Endothelial cell of umbilical vein (primary cell): ENCODE measurements around the gene HIVEP3. TPM values are rescaled to one million over a fixed set of nuclear protein-coding genes. Genes with fewer than 3 reads are reported as not detected.

Experiments used
- BruUV-seq: library from RNA; stranded (reverse); fragments of 400-500 nt; replicated peaks from 2 replicates; lab custom pipeline; 2021; lab: Mats Ljungman, UMichigan
- CTCF ChIA-PET: fragments of 300-600, 350-600 bp; sonication (Branson Sonifier 250); formaldehyde crosslinking; loops from one replicate; lab custom pipeline; 2021; ENCODE audit warnings: antibody characterized with exemption, inconsistent platforms; lab: Charles Lee
- POLR2A ChIA-PET: fragments of 300-600, 350-600 bp; sonication (Branson Sonifier 250); formaldehyde crosslinking; loops from one replicate; lab custom pipeline; 2021; ENCODE audit warnings: antibody characterized with exemption, inconsistent platforms; lab: Charles Lee
- DNase-seq: peaks from one replicate; pipeline ENCODE4 v3.0.0-alpha.2; 2011; ENCODE audit warnings: low read depth, low spot score
- FAIRE-seq: peaks from 2 replicates; lab custom pipeline; 2011; peaks lifted over from hg19 to GRCh38; lab: Jason Lieb, UNC
- H2AFZ ChIP-seq: 2 replicates; pipeline ENCODE4 v1.6.0; 2012; ENCODE audit warnings: low read depth, low read length, control low read depth, inconsistent platforms
- H3K27ac ChIP-seq: 2 replicates; pipeline ENCODE4 v1.5.1; 2011; ENCODE audit warnings: low read depth, mild to moderate bottlenecking, control low read depth, low read length, moderate library complexity; ENCODE audit not compliant: insufficient read depth
- H3K27me3 ChIP-seq, 2 experiments: 2 replicates each; pipeline versions ENCODE4 v1.6.0 to v1.6.1; 2011; ENCODE audit warnings: low read length in 2 of 2, mixed read lengths in 1 of 2; ENCODE audit not compliant: control insufficient read depth in 2 of 2, insufficient read depth in 2 of 2
- H3K36me3 ChIP-seq, 2 experiments: 2 replicates in 1 of 2; 3 replicates in 1 of 2; pipeline ENCODE4 v1.5.1; 2011; ENCODE audit warnings: low read length in 2 of 2, mild to moderate bottlenecking in 1 of 2, moderate library complexity in 1 of 2; ENCODE audit not compliant: control insufficient read depth in 2 of 2, insufficient read depth in 2 of 2; ENCODE audit errors: extremely low read depth in 1 of 2
- H3K4me1 ChIP-seq: 3 replicates; pipeline ENCODE4 v1.5.1; 2011; ENCODE audit warnings: mild to moderate bottlenecking, low read length; ENCODE audit not compliant: control insufficient read depth, insufficient read depth; ENCODE audit errors: extremely low read depth
- H3K4me2 ChIP-seq: 2 replicates; pipeline ENCODE4 v1.6.1; 2011; ENCODE audit warnings: low read length, control low read depth, mixed read lengths; ENCODE audit not compliant: insufficient read depth
- H3K4me3 ChIP-seq, 3 experiments: fragments of 200-600 bp in 1 of 3; sonication (generic), shearing (Covaris generic) in 1 of 3; replicated peaks in 1 of 3; 2 replicates each; pipeline ENCODE4 v1.5.1; 2011 to 2016; ENCODE audit warnings: control low read depth in 3 of 3, low read length in 3 of 3, mild to moderate bottlenecking in 2 of 3, inconsistent platforms in 1 of 3, low read depth in 1 of 3, moderate library complexity in 1 of 3; ENCODE audit not compliant: insufficient read depth in 1 of 3
- H3K79me2 ChIP-seq: 2 replicates; pipeline ENCODE4 v1.6.0; 2012; ENCODE audit warnings: low read length, inconsistent platforms; ENCODE audit not compliant: control insufficient read depth, insufficient read depth
- H3K9ac ChIP-seq: replicated peaks from 2 replicates; pipeline ENCODE3; 2011; ENCODE audit warnings: low read length, control low read depth; ENCODE audit not compliant: insufficient read depth; ENCODE audit errors: extremely low read depth
- H3K9me1 ChIP-seq: replicated peaks from 3 replicates; pipeline ENCODE4 v1.6.0; 2011; ENCODE audit warnings: mild to moderate bottlenecking, low read length; ENCODE audit not compliant: control insufficient read depth, insufficient read depth; ENCODE audit errors: extremely low read depth
- H3K9me3 ChIP-seq: replicated peaks from 2 replicates; pipeline ENCODE4 v1.5.1; 2012; ENCODE audit warnings: low read length, inconsistent platforms; ENCODE audit not compliant: control insufficient read depth, insufficient read depth
- H4K20me1 ChIP-seq: replicated peaks from 2 replicates; pipeline ENCODE3; 2011; ENCODE audit warnings: mild to moderate bottlenecking, low read length; ENCODE audit not compliant: control insufficient read depth, insufficient read depth; ENCODE audit errors: extremely low read depth
- EZH2 ChIP-seq: IDR thresholded peaks from 2 replicates; pipeline ENCODE4 v1.6.1; 2012; ENCODE audit warnings: borderline replicate concordance, low read depth, mild to moderate bottlenecking, moderate library complexity, low read length, inconsistent platforms; ENCODE audit not compliant: severe bottlenecking
- FOS ChIP-seq: IDR thresholded peaks from 2 replicates; pipeline ENCODE4 v1.6.1; 2011; ENCODE audit warnings: mild to moderate bottlenecking, low read length, moderate library complexity, borderline replicate concordance; ENCODE audit not compliant: insufficient read depth
- GATA2 ChIP-seq: IDR thresholded peaks from 2 replicates; pipeline ENCODE4 v1.7.0; 2011; ENCODE audit warnings: low read depth, mild to moderate bottlenecking, moderate library complexity, mixed read lengths, low read length; ENCODE audit not compliant: insufficient read length, insufficient read depth
- JUN ChIP-seq: IDR thresholded peaks from 2 replicates; pipeline ENCODE4 v1.6.1; 2011; ENCODE audit warnings: borderline replicate concordance, low read depth; ENCODE audit not compliant: insufficient read length, insufficient read depth
- MYC ChIP-seq: IDR thresholded peaks from one replicate; pipeline ENCODE4 v1.6.1; 2011; ENCODE audit warnings: mild to moderate bottlenecking, low read depth, low read length
- POLR2A ChIP-seq: IDR thresholded peaks from 2 replicates; pipeline ENCODE4 v1.6.1; 2012; ENCODE audit warnings: low read depth, mild to moderate bottlenecking, control low read depth, low read length
- POLR2AphosphoS5 ChIP-seq: IDR thresholded peaks from 2 replicates; pipeline ENCODE4 v1.6.1; 2012; ENCODE audit warnings: low read depth, mild to moderate bottlenecking, control low read depth, low read length, moderate library complexity; ENCODE audit not compliant: insufficient read depth
- dilution Hi-C: fragments of 300-500 bp; cut with MboI; formaldehyde crosslinking; loops from one replicate; pipeline ENCODE4 v1.15.0; 2019; ENCODE audit warnings: low sequenced_read_pairs; ENCODE audit not compliant: extremely low pct_ligation_motif_present
- intact Hi-C: fragments of 100-400 bp; cut with micrococcal nuclease; formaldehyde crosslinking; loops from one replicate; pipeline ENCODE4 v1.10.0; 2022
- polyA plus RNA-seq, 4 experiments: library from polyadenylated mRNA; depleted of rRNA in 3 of 4; stranded (reverse) in 3 of 4; unstranded in 1 of 4; fragments of >200 nt; gene quantifications; 2 replicates each; pipeline versions ENCODE4 v1.2.1 to v1.2.3, GENCODE V29; 2011 to 2012; ENCODE audit warnings: missing spikeins in 1 of 4
- total RNA-seq: library from RNA; stranded (reverse); gene quantifications from 2 replicates; pipeline ENCODE4 v1.2.3, GENCODE V29; 2021
- TF ChIP-seq, protein P1 (sequence below), 2 donors: IDR thresholded peaks; 1 replicate in 1 of 2; 2 replicates in 1 of 2; pipeline ENCODE4 v1.5.1; 2011; ENCODE audit warnings: low read length in 2 of 2, mild to moderate bottlenecking in 2 of 2, moderate library complexity in 2 of 2, control low read depth in 1 of 2, inconsistent platforms in 1 of 2, low read depth in 1 of 2; ENCODE audit not compliant: insufficient read depth in 1 of 2; ENCODE audit errors: extremely low read depth in 1 of 2
- TF ChIP-seq, protein P2 (sequence below): IDR thresholded peaks from 2 replicates; pipeline ENCODE4 v1.6.1; 2011; ENCODE audit not compliant: insufficient read depth, insufficient read length

The HIVEP3 gene
- total and polyA plus RNA-seq, 2 donors (not counting 3 experiments of a cell fraction or from before 2014, with no cell fraction given), result 3.4 to 4.0 TPM

DNA sequence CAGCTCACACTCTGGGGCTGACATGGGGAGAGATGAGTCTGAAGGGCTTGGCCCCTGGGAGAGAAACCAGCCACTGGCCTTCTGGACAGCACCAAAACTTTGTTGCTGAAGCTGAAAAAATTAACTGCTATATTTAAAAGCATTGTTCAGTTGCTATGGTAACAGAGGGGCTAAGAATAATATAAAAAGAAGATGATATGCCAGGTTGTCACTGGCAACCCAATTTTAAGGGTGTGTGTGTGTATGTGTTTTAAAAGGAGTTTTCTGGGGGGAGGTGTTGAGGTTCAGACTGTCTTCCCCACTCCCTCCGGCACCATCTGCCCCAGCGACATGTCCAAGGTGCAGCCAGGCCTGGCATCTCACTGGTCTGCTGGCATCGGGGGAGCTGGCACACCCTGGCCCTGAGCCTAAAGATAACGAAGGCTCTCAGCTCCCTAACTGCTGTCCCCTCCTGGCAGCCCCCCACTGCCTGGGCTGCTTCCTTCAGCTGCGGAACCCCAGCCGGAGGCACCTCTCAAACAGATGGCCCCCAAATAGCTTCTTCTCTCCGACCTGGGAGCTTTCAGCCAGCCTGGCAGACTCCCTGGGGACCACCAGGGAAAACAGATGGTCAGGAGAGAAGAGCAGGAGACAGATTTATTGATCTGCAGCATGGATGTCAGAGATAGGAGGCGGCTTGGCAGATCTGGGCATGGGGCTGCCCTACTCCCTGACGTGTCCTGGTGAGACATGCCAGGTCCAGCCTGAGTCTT is 203.9 kb downstream of the HIVEP3 start:
- ChIA-PET POLR2A (no interaction called here), CTCF (interaction anchor here (0.9 to 1.9 kb wide), 3 partner anchors 12 to 97 kb away, joined by 3 to 8 read pairs (median 5); no protein-coding TSS in a partner anchor)
- TF ChIP-seq POLR2A, result no peak
- no peak for TF ChIP-seq GATA2
- no peak for TF ChIP-seq JUN
- TF ChIP-seq EZH2, result no peak
- TF ChIP-seq, protein P1, sequence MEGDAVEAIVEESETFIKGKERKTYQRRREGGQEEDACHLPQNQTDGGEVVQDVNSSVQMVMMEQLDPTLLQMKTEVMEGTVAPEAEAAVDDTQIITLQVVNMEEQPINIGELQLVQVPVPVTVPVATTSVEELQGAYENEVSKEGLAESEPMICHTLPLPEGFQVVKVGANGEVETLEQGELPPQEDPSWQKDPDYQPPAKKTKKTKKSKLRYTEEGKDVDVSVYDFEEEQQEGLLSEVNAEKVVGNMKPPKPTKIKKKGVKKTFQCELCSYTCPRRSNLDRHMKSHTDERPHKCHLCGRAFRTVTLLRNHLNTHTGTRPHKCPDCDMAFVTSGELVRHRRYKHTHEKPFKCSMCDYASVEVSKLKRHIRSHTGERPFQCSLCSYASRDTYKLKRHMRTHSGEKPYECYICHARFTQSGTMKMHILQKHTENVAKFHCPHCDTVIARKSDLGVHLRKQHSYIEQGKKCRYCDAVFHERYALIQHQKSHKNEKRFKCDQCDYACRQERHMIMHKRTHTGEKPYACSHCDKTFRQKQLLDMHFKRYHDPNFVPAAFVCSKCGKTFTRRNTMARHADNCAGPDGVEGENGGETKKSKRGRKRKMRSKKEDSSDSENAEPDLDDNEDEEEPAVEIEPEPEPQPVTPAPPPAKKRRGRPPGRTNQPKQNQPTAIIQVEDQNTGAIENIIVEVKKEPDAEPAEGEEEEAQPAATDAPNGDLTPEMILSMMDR (IDR thresholded peaks at IDR 0.05; ENCODE audit: extremely low read depth in 1 of 2, insufficient read depth in 1 of 2, low read depth in 1 of 2, low read length in 2 of 2), result no peak
- TF ChIP-seq FOS, result no peak
- TF ChIP-seq, protein P2, sequence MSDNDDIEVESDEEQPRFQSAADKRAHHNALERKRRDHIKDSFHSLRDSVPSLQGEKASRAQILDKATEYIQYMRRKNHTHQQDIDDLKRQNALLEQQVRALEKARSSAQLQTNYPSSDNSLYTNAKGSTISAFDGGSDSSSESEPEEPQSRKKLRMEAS, result no peak
- TF ChIP-seq MYC, result no peak
- TF ChIP-seq POLR2AphosphoS5, result no peak
- Histone ChIP-seq H3K9me1 (no peaks in the 10 kb centered on the region), H3K4me2 (no peak overlapping the region), H3K27me3 (no peaks in the 10 kb centered on the region), H3K4me1 (peaks cover 21% of the 10 kb centered on the region), H3K79me2 (no peaks in the 10 kb centered on the region), H3K9ac (no peak overlapping the region), H3K9me3 (no peaks in the 10 kb centered on the region), H4K20me1 (no peaks in the 10 kb centered on the region), H3K4me3 (no peak overlapping the region), H3K27ac (peak overlapping the region; percentile 71), H3K36me3 (no peaks in the 10 kb centered on the region), H2AFZ (no peak overlapping the region)
- dilution Hi-C loops (no loop called here), intact Hi-C loops (loop anchor here (1.0 to 5.0 kb wide), 3 partner anchors 9 to 187 kb away; no protein-coding TSS in a partner anchor)
- BruUV-seq, result no TSS peak
- DNase-seq, result no peak
- FAIRE-seq, result no peak
